Smooth muscle cell (in vitro differentiated cells): ENCODE results near the gene BBS4. TPM values are rescaled to one million over a fixed set of nuclear protein-coding genes. Genes with fewer than 3 reads are reported as not detected.

Experiments
- DNase-seq: peaks from one replicate; lab custom pipeline; 2025; ENCODE audit not compliant: unreplicated experiment; lab: John Stamatoyannopoulos, UW
- H2AFZ ChIP-seq: fragments of 200-600 bp; sonication (generic); 2 replicates; pipeline ENCODE4 v1.6.0; 2016; ENCODE audit warnings: antibody characterized with exemption, low read depth, mild to moderate bottlenecking
- H3F3A ChIP-seq: fragments of 200-600 bp; sonication (generic); 2 replicates; pipeline ENCODE4 v1.6.0; 2017; ENCODE audit warnings: antibody characterized with exemption, low read depth
- H3K27ac ChIP-seq: fragments of 200-600 bp; sonication (generic); 2 replicates; pipeline ENCODE4 v1.5.1; 2016; ENCODE audit warnings: low read depth, mild to moderate bottlenecking
- H3K27me3 ChIP-seq: fragments of 200-600 bp; sonication (generic); 2 replicates; pipeline ENCODE4 v1.6.1; 2016; ENCODE audit warnings: low read depth, mild to moderate bottlenecking
- H3K36me3 ChIP-seq: fragments of 200-600 bp; sonication (generic); 2 replicates; pipeline ENCODE4 v1.5.1; 2016; ENCODE audit warnings: low read depth
- H3K4me1 ChIP-seq: fragments of 200-600 bp; sonication (generic); 2 replicates; pipeline ENCODE4 v1.5.1; 2016; ENCODE audit warnings: low read depth
- H3K4me2 ChIP-seq: fragments of 200-600 bp; sonication (generic); 2 replicates; pipeline ENCODE4 v1.6.0; 2016; ENCODE audit warnings: mild to moderate bottlenecking
- H3K4me3 ChIP-seq: fragments of 200-600 bp; sonication (generic); 2 replicates; pipeline ENCODE4 v1.5.1; 2016; ENCODE audit warnings: mild to moderate bottlenecking
- H3K79me2 ChIP-seq: fragments of 200-600 bp; sonication (generic); 2 replicates; pipeline ENCODE4 v1.6.0; 2016; ENCODE audit warnings: low read depth, mild to moderate bottlenecking
- H3K9ac ChIP-seq: fragments of 200-600 bp; sonication (generic); 2 replicates; pipeline ENCODE4 v1.6.0; 2016; ENCODE audit warnings: low read depth
- H3K9me3 ChIP-seq: fragments of 200-600 bp; sonication (generic); replicated peaks from 2 replicates; pipeline ENCODE4 v1.5.1; 2016; ENCODE audit warnings: low read depth
- H4K20me1 ChIP-seq: fragments of 200-600 bp; sonication (generic); 2 replicates; pipeline ENCODE4 v1.6.0; 2016; ENCODE audit warnings: low read depth
- CTCF ChIP-seq: fragments of 200-600 bp; sonication (generic); IDR thresholded peaks from 2 replicates; pipeline ENCODE4 v1.5.1; 2017; ENCODE audit warnings: borderline replicate concordance, mild to moderate bottlenecking, antibody characterized with exemption; ENCODE audit not compliant: insufficient read depth, poor library complexity, severe bottlenecking
- WGBS: methylation state at CpG from one replicate; pipeline ENCODE4 v1.1.7; 2016; ENCODE audit warnings: low lambda C conversion rate; 5-methylcytosine and 5-hydroxymethylcytosine counted together
- polyA plus RNA-seq: library from polyadenylated mRNA; unstranded; fragments of >200 nt; fragmentation: Nextera tagmentation; extraction: Ambion mirVana; gene quantifications from 2 replicates; pipeline ENCODE4 v1.2.1, GENCODE V29; 2016
- total RNA-seq: library from RNA; depleted of rRNA; stranded (reverse); fragments of >200 nt; gene quantifications from 2 replicates; pipeline ENCODE4 v1.2.3, GENCODE V29; 2014

The BBS4 gene
- total and polyA plus RNA-seq, 2 experiments from 2014 or later = 23.0 to 88.2 TPM

GRCh38 chr15:72785432-72785831, 99.4 kb downstream of the BBS4 start:
- Histone ChIP-seq H3K79me2 (peaks cover 30% of the 10 kb centered on the region), H3K27ac (peak overlapping the region; percentile 99), H3K9me3 (no peaks in the 10 kb centered on the region), H3F3A (peaks cover 7% of the 10 kb centered on the region), H3K4me1 (peaks cover 13% of the 10 kb centered on the region), H3K36me3 (no peaks in the 10 kb centered on the region), H3K27me3 (no peaks in the 10 kb centered on the region), H3K9ac (peak overlapping the region; percentile 91), H3K4me3 (no peak overlapping the region), H4K20me1 (peaks cover 17% of the 10 kb centered on the region), H3K4me2 (peak overlapping the region; percentile 94), H2AFZ (peak overlapping the region; percentile 93)
- TF ChIP-seq CTCF = no peak
- DNase-seq = peak; percentile 25
- 30% methylated on average over 4 of the region's 4 CpGs for WGBS

DNA sequence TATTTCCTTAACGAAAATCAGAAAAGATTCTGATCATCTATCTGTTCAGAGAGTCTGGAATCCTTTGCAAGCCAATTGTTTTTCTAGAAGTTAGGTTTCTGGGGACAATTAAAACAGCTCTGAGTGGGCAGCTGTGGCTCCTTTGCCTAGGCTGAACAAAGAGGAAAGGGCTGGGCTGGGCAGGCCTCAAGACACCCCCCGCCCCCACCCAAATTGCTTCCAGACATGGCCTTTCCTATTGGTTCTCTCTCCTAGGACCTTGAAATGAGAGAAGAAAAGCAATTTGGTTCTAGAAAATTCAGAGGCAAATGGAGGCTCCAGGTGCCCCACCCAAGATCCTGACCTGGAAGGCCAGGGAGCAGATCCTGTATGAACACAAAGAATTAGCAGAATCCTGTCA, 99.8 kb downstream of the BBS4 start:
- no peaks in the 10 kb centered on the region for H3K36me3 ChIP-seq
- no peak overlapping the region for H3K4me3 ChIP-seq
- peak overlapping the region; percentile 99 for H3K27ac ChIP-seq
- peaks cover 7% of the 10 kb centered on the region for H3F3A ChIP-seq
- no peak for TF ChIP-seq CTCF
- H3K27me3 ChIP-seq = no peaks in the 10 kb centered on the region
- WGBS = 68% methylated on average over 2 of the region's 2 CpGs
- H3K9me3 ChIP-seq = no peaks in the 10 kb centered on the region
- H4K20me1 ChIP-seq = peaks cover 13% of the 10 kb centered on the region
- peak overlapping the region; percentile 32 for H2AFZ ChIP-seq
- no peak for DNase-seq
- peaks cover 13% of the 10 kb centered on the region for H3K4me1 ChIP-seq
- peaks cover 26% of the 10 kb centered on the region for H3K79me2 ChIP-seq
- H3K4me2 ChIP-seq = peak overlapping the region; percentile 32
- H3K9ac ChIP-seq = peak overlapping the region; percentile 75

GRCh38 chr15:72786242-72786641, 100.2 kb downstream of the BBS4 start:
- Histone ChIP-seq H3K27ac (peak overlapping the region; percentile 99), H4K20me1 (peaks cover 9% of the 10 kb centered on the region), H3K79me2 (peaks cover 22% of the 10 kb centered on the region), H2AFZ (peak overlapping the region; percentile 69), H3F3A (peaks cover 7% of the 10 kb centered on the region), H3K27me3 (no peaks in the 10 kb centered on the region), H3K36me3 (no peaks in the 10 kb centered on the region), H3K4me1 (peaks cover 13% of the 10 kb centered on the region), H3K9me3 (no peaks in the 10 kb centered on the region), H3K4me3 (no peak overlapping the region), H3K9ac (peak overlapping the region; percentile 38), H3K4me2 (peak overlapping the region; percentile 32)
- no peak for TF ChIP-seq CTCF
- 92% methylated on average over 4 of the region's 4 CpGs for WGBS
- no peak for DNase-seq

DNA sequence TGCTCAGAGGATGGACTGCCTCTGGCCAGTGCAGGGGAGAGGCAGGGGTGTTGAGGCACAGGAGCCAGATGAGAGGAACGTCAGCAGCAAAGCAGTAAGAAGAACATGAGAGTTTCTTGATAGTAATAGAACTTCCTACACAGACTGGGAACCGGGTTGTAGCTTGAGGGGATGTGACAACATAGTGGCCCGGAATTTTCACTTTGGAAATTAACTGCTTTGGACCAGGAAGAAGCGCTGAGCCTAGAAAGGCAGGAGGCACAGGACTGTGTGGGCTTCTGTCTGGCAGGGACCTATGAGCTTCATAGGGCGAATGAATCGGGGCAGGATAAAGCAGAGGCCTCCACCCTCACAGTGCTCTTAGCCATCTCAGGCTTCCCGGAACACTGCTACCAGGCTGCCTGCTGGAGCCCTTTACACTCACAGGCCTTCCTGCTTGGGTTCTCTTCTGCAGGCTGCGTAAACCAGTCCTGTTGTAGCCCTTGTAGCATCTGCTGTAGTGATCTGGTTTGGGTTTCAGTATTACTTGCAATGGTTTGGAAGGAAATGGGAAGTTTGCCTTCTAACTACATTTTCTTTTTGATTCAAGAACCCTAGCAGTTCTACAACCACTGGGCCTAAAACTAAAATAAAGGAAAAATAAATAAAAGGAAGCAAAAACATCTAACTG, 100.8 kb downstream of the BBS4 start:
- Histone ChIP-seq H3K27me3 (no peaks in the 10 kb centered on the region), H3F3A (peaks cover 7% of the 10 kb centered on the region), H3K4me2 (peak overlapping the region; percentile 32), H3K4me3 (no peak overlapping the region), H2AFZ (peak overlapping the region; percentile 69), H3K9ac (peak overlapping the region; percentile 38), H3K4me1 (peaks cover 13% of the 10 kb centered on the region), H3K9me3 (no peaks in the 10 kb centered on the region), H3K79me2 (peaks cover 16% of the 10 kb centered on the region), H3K36me3 (no peaks in the 10 kb centered on the region), H3K27ac (peak overlapping the region; percentile 99), H4K20me1 (peaks cover 3% of the 10 kb centered on the region)
- WGBS = 85% methylated on average over 8 of the region's 8 CpGs
- no peak for DNase-seq
- TF ChIP-seq CTCF = no peak
